T47D (cell line): ENCODE results near the gene ARPC3.
A peak's percentile ranks its signal among the peaks of the same experiment; 100 is the strongest.
"Not testable (repeated sequence)": the region's sequence is repeated elsewhere in the genome, so short reads cannot be mapped to it uniquely, and the experiment has no call there.

Source experiments
- DNase-seq, 2 experiments: peaks; one replicate each; pipeline versions ENCODE4 v3.0.0 to v3.0.0-alpha.2; 2011 to 2012; ENCODE audit warnings: low read depth in 1 of 2, low spot score in 1 of 2
- JUND ChIP-seq: IDR thresholded peaks from 2 replicates; pipeline ENCODE4 v1.6.1; 2012; ENCODE audit warnings: low read depth
- in situ Hi-C: cut with HindIII; loops from 2 replicates; pipeline ENCODE4 v1.10.0; 2016; ENCODE audit warnings: low sequenced_read_pairs, low pct_unique_long_range_greater_than_20kb

ARPC3 gene

DNA sequence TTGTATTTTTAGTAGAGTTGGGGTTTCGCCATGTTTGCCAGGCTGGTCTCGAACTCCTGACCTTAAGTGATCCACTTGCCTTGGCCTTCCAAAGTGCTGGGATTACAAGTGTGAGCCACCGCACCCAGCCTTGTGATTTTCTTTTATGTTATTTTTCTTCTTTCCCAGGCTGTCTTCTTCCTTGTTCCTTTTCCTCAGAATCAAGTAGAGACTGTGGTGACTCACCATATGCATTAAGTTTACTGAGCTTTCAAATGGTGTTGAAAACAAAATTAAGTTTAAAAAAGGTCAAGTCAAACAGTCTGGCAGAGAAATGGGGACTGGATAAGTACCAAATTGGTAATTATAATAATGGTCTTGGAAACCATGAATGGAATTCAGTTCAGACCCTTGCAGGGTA is 5.7 kb downstream of the ARPC3 start:
- DNase-seq, result no peak
- in situ Hi-C loops, result no loop called here
- no peak for TF ChIP-seq JUND

DNA sequence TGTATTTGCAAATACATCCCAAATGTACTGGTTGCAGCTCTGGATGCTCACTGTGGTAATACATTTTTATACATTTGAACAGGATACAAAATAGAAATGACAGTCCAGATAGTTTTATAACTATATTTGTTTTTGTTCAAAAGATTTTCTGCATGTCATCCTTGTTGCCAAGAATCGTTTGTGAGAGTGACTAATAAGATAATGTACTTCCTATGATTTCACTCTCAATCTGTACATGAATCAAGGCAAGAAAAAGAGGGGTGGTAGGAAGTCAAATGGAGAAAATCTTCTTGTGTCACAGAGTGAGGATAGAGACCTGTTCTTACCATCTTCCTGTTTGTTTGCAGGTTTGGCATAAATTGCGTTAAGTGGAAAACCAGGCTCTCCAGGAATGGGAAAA is 13.9 kb downstream of the ARPC3 start:
- in situ Hi-C loops, result no loop called here
- DNase-seq, result no peak
- no peak for TF ChIP-seq JUND

DNA sequence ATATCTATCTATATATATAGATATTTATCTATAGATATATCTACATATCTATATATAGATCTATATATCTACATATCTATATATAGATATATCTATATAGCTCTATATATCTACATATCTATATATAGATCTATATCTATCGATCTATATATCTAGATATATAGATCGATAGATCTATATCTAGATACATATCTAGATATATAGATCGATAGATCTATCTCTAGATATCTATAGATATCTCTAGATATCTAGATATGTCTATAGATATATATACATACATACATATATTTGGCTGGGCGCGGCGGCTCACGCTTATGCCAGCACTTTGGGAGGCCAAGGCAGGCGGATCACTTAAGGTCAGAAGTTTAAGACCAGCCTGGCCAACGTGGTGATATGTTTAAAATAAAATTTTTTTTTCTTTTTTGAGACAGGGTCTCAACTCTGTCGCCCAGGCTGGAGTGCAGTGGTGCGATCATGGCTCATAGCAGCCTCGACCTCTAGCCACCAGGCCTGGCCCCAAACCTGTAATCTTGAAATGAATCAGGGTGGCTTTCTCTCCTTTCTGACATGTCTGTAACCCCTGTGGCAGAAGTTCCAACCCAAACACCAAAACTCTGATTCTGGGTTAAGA is 18.1 kb downstream of the ARPC3 start:
- no peak for TF ChIP-seq JUND
- DNase-seq, result no peak
- in situ Hi-C loops, result no loop called here

DNA sequence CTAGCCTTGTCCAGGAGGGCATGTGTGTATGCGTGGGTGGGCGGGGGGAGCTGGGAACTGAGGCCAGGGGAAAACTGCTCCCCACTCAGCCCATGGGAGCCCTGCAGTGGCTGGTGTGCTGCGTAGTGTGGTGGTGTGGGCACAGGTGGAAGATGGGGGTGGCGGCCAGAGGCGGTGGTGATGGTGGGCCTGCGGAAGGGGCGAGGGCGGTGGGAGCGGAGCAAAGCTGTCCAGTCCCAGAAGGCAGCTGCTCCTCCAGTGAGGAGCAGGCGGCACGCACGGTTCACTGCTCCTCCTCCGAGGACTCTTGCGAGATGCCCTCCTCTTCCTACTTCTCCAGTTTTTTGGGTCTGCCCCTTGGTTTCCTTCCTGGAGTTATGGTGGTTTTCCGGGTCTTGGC is 20.5 kb downstream of the ARPC3 start:
- not testable (repeated sequence) for DNase-seq

DNA sequence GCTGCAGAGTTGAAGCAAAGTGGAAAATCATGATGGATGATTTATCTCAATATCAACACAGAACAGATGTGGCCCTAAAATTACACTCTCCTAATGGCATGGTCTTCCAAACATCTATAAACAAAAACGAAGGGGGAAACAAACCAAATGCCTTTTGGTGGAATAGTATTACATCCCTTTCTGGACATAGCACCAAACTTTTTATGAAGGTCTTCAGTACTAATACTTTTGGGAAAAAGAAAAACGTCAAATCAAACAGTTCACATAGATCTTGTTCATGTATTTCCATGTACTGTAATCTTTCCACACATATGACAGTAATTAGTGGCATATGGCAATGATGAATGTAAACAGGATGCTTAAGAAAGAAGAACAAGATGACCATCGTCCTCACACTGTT is 23.7 kb downstream of the ARPC3 start:
- in situ Hi-C loops, result no loop called here
- no peak for DNase-seq
- no peak for TF ChIP-seq JUND

More for the DNA sequence above, 20.5 kb downstream of the ARPC3 start:
- in situ Hi-C loops, result not testable (repeated sequence)

- no peak for DNase-seq
- no peak for TF ChIP-seq JUND
- in situ Hi-C loops, result no loop called here
Measured at GRCh38 chr12:110424237-110424636, 25.9 kb downstream of the ARPC3 start.

- no peak for DNase-seq
- no peak for TF ChIP-seq JUND
- in situ Hi-C loops, result no loop called here
Measured at GRCh38 chr12:110421701-110422100, 28.4 kb downstream of the ARPC3 start.

GRCh38 chr12:110421159-110421661 is 28.9 kb downstream of the ARPC3 start:
- DNase-seq, result no peak
- in situ Hi-C loops, result no loop called here
- TF ChIP-seq JUND, result no peak

GRCh38 chr12:110420644-110421043 is 29.5 kb downstream of the ARPC3 start:
- DNase-seq, in situ Hi-C loops: not testable (repeated sequence)

DNA sequence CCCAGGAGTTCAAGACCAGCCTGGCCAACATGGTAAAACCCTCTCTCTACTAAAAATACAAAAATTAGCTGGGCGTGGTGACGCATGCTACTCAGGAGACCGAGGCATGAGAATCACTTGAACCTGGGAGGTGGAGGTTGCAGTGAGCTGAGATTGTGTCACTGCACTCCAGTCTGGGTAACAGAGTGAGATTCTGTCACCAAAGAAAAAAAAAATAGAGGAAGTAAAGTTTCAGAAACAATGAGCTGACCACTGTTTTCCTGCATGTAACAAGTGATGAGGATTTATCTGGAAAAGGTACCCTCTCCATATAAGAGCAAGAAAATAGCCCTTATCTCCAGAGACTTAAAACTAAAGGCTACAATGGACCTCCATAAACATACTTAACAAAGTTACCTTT is 33.0 kb downstream of the ARPC3 start:
- in situ Hi-C loops, DNase-seq: not testable (repeated sequence)

DNA sequence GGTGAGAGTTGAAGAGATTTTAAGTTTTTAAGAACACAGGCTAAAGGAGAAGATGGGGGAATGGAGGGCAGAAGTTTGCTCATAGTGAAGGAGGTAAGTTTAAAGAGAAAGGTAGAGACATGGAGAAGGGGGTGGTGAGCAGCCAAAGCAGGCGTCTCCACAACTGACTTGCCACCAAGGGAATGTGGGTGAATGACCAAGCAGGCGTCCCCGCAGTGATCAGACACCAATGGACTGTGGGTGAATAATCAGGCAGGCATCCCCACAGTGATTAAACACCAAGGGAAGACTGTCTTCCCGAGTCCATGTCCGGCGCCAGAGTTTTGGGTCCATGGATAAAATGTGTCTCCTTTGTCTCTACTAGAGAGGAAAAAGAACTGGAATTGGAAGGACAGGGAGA is 40.1 kb downstream of the ARPC3 start:
- DNase-seq, in situ Hi-C loops: not testable (repeated sequence)

DNA sequence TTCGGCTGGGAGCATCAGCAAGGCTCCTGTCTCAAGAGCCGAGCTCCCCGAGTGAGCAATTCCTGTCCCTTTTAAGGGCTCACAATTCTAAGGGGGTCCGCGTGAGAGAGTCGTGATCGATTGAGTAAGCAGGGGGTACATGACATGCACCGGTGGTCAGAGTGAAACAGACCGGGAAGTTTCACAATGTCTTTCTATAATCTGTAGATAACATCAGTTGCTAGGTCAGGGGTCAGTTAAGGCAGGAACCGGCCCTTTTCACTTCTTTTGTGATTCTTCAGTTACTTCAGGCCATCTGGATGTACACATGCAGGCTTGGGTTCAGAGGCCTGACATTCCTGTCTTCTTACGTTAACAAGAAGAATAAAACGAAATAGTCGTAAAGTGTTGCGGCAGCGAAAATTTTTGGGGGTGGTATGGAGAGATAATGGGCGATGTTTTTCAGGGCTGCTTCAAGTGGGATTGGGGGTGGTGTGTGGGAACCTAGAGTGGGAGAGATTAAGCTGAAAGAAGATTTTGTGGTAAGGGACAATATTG is 44.9 kb downstream of the ARPC3 start:
- DNase-seq, in situ Hi-C loops: not testable (repeated sequence)

DNA sequence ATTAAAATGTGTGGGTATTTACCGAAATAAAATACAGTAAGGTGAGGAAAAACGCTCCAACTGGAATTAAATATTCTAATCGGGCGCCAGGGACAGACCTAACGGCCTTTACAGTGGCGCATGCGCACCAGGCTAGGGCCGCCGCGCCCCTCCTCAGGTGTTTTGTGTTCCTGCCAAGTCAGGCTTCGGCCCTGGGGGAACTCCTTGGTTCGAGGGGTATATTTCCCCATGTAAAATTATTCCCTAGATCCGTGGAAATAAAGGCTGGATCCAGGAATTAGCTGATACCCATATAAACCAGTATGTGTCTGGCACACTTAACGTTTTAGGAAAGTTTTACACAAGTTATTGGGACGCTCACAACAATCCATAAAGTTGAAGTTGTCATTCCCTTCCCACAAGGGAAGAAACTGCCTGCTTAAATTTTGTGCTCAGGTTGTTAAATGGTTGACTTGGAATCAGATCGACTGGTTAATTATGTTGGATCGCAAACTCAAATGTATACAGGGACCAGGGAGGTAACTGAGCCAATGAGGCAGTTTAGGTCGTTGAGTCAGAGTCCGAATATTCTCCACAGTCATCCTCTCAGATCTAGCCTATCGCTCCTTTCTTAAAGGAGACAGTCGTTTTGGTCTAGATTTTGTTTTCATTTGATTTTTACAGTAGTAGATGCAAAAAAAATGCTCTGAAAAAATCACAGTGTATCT is 46.0 kb downstream of the ARPC3 start:
- no peak for TF ChIP-seq JUND
- DNase-seq, result peak; percentile 88 to 90
- in situ Hi-C loops, result no loop called here
